NCI-H2227 (cell line): ENCODE results near the gene TMEM63C.
A peak's percentile ranks its signal among the peaks of the same experiment; 100 is the strongest.

ENCODE experiments used
- DNase-seq: peaks from one replicate; lab custom pipeline; 2025; ENCODE audit not compliant: unreplicated experiment; lab: John Stamatoyannopoulos, UW

The TMEM63C gene

GRCh38 chr14:77181603-77182437 lies at the start of gene TMEM63C:
Gene TMEM63C (plus strand): TSS chr14:77181798. CDS start chr14:77218814, 37,016 bp downstream.
- DNase-seq: peak; percentile 94

- no peak for DNase-seq
These were observed 49.6 kb upstream of the TMEM63C start for GRCh38 chr14:77131871-77132486.

GRCh38 chr14:77133720-77134338 lies 47.8 kb upstream of the TMEM63C start:
- DNase-seq: no peak

- no peak for DNase-seq
These were observed 42.6 kb upstream of the TMEM63C start for GRCh38 chr14:77139022-77139421.

GRCh38 chr14:77139540-77140358 lies 41.8 kb upstream of the TMEM63C start:
- DNase-seq: peak; percentile 78

GRCh38 chr14:77140359-77141213 lies 41.0 kb upstream of the TMEM63C start:
- peak; percentile 54 for DNase-seq

- peak; percentile 82 for DNase-seq
These were observed 40.2 kb upstream of the TMEM63C start, which contains the start of gene ZDHHC22 for GRCh38 chr14:77141214-77142004. Gene ZDHHC22 (minus strand): TSS chr14:77141791. CDS start chr14:77139738, 2,053 bp downstream.

- no peak for DNase-seq
These were observed 39.4 kb upstream of the TMEM63C start for GRCh38 chr14:77142005-77142800.

- DNase-seq: no peak
These were observed 38.5 kb upstream of the TMEM63C start for GRCh38 chr14:77143071-77143470.

- no peak for DNase-seq
These were observed 37.0 kb upstream of the TMEM63C start for GRCh38 chr14:77144412-77145115.

GRCh38 chr14:77145975-77146740 lies 35.4 kb upstream of the TMEM63C start:
- no peak for DNase-seq

GRCh38 chr14:77148510-77149231 lies 32.9 kb upstream of the TMEM63C start:
- no peak for DNase-seq

GRCh38 chr14:77151245-77151644 lies 30.4 kb upstream of the TMEM63C start:
- peak; percentile 76 for DNase-seq

GRCh38 chr14:77151918-77152588 lies 29.5 kb upstream of the TMEM63C start:
- peak; percentile 44 for DNase-seq

- DNase-seq: no peak
These were observed 27.8 kb upstream of the TMEM63C start for GRCh38 chr14:77153802-77154201.

- DNase-seq: peak; percentile 55
These were observed 27.2 kb upstream of the TMEM63C start for GRCh38 chr14:77154421-77154820.
